Ovary (tissue), 9 donors: ENCODE measurements around the gene ANO7. TPM values are rescaled to one million over a fixed set of nuclear protein-coding genes. Genes with fewer than 3 reads are reported as not detected.

ENCODE experiments used
- DNase-seq, 5 donors: peaks; one replicate each; pipeline ENCODE4 v3.0.0-alpha.2; 2019 to 2020
- H3K27ac ChIP-seq, 2 donors: fragments of 200-600 bp; one replicate each; pipeline versions ENCODE4 v1.5.1 to v1.8.0; 2019 to 2022
- H3K27me3 ChIP-seq: fragments of 200-600 bp; one replicate; pipeline ENCODE4 v1.8.0; 2022
- H3K36me3 ChIP-seq: fragments of 200-600 bp; sonication (generic); one replicate; pipeline ENCODE4 v1.5.1; 2019
- H3K4me1 ChIP-seq: one replicate; pipeline ENCODE4 v1.8.1; 2013; ENCODE audit warnings: mild to moderate bottlenecking, moderate library complexity; ENCODE audit not compliant: insufficient read depth
- H3K4me3 ChIP-seq: fragments of 200-600 bp; sonication (generic); one replicate; pipeline ENCODE4 v1.5.1; 2017
- H3K9me3 ChIP-seq, 2 donors: fragments of 200-600 bp in 1 of 2; sonication (generic) in 1 of 2; one replicate each; pipeline versions ENCODE4 v1.5.1 to v1.8.1; 2013 to 2019; ENCODE audit warnings: mild to moderate bottlenecking in 1 of 2, moderate library complexity in 1 of 2
- EP300 ChIP-seq: sonication (generic); formaldehyde crosslinking; IDR thresholded peaks from one replicate; pipeline ENCODE4 v1.6.1; 2017; ENCODE audit warnings: antibody characterized with exemption
- POLR2A ChIP-seq: fragments of 450-650 bp; IDR thresholded peaks from one replicate; pipeline ENCODE4 v1.6.1; 2017; ENCODE audit warnings: antibody characterized with exemption, mild to moderate bottlenecking, moderate library complexity
- WGBS, 3 donors: extraction: QIAGEN DNeasy Blood & Tissue Kit in 1 of 3; methylation state at CpG; one replicate each; pipeline versions ENCODE4 v1.1.5 to v1.1.7; 2013 to 2017; 5-methylcytosine and 5-hydroxymethylcytosine counted together
- intact Hi-C, 4 donors: fragments of 100-400 bp; cut with DNase I; formaldehyde crosslinking; loops; one replicate each; pipeline versions ENCODE4 v1.11.0 to v1.15.1; 2022 to 2023
- polyA plus RNA-seq, 2 donors: library from polyadenylated mRNA; stranded (reverse); fragments of 200-250 nt in 1 of 2; fragments of 350-450 nt in 1 of 2; fragmentation: Illumina TruSeq in 1 of 2; extraction: RNeasy Lipid Tissue Mini Kit (QIAGEN cat#74804) in 1 of 2; gene quantifications; one replicate each; pipeline ENCODE4 v1.2.3, GENCODE V29; 2013 to 2014
- total RNA-seq, 7 donors: library from RNA; depleted of rRNA in 2 of 7; stranded (reverse); fragments of >200 nt in 2 of 7; fragmentation: NEBNext Ultra II Directional in 3 of 7; extraction: Animal tissue kit (Norgen Biotek cat#: 25700) in 3 of 7; gene quantifications; one replicate each; pipeline versions ENCODE4 v1.1.0 to v1.2.4, GENCODE V29; 2016 to 2023
- TF ChIP-seq, protein P1 (sequence below), 3 donors: fragments of 450-650 bp in 2 of 3; fragments of 200-600 bp in 1 of 3; IDR thresholded peaks; one replicate each; pipeline versions ENCODE4 v1.5.1 to v1.8.0; 2016 to 2022; ENCODE audit warnings: antibody characterized with exemption in 3 of 3, mild to moderate bottlenecking in 1 of 3
- donor health status: DM: no; HTN: no; CAD: no; lungs with moderate emphysema.
- donor health status: DM: no; HTN: no; CAD: no.
- donor health status: Bipolar disorder and iron deficiency.
- donor health status: DM: yes; HTN: yes; CAD: no.
- donor health status: DM: no; HTN: no; CAD: no.
- donor health status: DM: yes; HTN: yes; CAD: no.

ANO7 gene
- total and polyA plus RNA-seq, 9 donors, result 0.87 to 6.5 (median 2.1) TPM

DNA sequence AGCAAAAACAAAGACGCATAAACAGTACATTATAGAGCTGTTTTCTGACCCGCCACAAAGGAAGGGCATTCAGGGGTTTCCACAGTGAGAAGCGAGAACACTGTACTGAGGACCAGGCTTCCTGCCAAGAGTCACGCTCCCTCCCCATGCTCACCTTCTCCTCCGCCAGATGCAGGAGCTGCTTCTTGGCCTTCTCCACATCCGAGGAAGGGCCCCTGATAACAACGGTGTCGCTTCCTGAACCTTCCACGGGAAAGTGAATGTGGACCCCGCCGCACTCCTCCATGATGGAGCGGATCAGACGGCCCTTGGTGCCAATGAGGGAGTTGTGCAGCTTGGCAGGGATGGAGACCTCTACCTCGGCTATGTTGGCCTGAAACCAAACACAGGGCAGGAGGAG lies 53.8 kb downstream of the ANO7 start:
- Histone ChIP-seq H3K4me3 (no peak overlapping the region), H3K27me3 (no peaks in the 10 kb centered on the region), H3K9me3 (no peaks in the 10 kb centered on the region), H3K4me1 (no peaks in the 10 kb centered on the region), H3K27ac (no peak overlapping the region), H3K36me3 (no peaks in the 10 kb centered on the region)
- no peak for DNase-seq
- 53 to 62% (median 54%) methylated on average over 14 of the region's 14 CpGs for WGBS, 3 donors
- intact Hi-C loops, result no loop called here
- TF ChIP-seq POLR2A, result no peak
- TF ChIP-seq, protein P1, sequence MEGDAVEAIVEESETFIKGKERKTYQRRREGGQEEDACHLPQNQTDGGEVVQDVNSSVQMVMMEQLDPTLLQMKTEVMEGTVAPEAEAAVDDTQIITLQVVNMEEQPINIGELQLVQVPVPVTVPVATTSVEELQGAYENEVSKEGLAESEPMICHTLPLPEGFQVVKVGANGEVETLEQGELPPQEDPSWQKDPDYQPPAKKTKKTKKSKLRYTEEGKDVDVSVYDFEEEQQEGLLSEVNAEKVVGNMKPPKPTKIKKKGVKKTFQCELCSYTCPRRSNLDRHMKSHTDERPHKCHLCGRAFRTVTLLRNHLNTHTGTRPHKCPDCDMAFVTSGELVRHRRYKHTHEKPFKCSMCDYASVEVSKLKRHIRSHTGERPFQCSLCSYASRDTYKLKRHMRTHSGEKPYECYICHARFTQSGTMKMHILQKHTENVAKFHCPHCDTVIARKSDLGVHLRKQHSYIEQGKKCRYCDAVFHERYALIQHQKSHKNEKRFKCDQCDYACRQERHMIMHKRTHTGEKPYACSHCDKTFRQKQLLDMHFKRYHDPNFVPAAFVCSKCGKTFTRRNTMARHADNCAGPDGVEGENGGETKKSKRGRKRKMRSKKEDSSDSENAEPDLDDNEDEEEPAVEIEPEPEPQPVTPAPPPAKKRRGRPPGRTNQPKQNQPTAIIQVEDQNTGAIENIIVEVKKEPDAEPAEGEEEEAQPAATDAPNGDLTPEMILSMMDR (IDR thresholded peaks at IDR 0.05), result no peak
- no peak for TF ChIP-seq EP300

DNA sequence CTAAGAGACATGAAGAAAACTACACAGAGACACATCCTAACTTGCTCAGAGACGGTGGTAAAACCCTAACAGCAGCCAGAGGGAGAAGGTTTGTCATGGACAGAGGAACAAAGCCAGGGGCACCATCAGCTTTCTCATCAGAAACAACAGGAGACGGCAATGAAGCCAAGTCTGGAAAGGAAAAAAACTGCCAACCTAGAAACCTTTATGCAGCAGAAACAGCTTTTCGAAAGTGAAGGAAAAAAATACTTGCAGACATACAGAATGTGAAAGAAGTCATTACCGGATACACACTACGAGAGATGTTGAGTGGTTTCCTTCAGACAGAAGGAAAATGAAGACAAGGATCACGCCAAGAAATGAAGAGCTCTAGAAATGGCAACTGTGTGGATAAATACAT lies 55.9 kb downstream of the ANO7 start:
- no peak for DNase-seq
- H3K4me1 ChIP-seq, result no peaks in the 10 kb centered on the region
- no peaks in the 10 kb centered on the region for H3K36me3 ChIP-seq
- intact Hi-C loops, result no loop called here
- no peak for TF ChIP-seq EP300
- no peak overlapping the region for H3K4me3 ChIP-seq
- no peaks in the 10 kb centered on the region for H3K9me3 ChIP-seq
- no peak overlapping the region for H3K27ac ChIP-seq
- WGBS, 3 donors, result 94 to 96% (median 95%) methylated on average over 6 of the region's 6 CpGs
- no peaks in the 10 kb centered on the region for H3K27me3 ChIP-seq

DNA sequence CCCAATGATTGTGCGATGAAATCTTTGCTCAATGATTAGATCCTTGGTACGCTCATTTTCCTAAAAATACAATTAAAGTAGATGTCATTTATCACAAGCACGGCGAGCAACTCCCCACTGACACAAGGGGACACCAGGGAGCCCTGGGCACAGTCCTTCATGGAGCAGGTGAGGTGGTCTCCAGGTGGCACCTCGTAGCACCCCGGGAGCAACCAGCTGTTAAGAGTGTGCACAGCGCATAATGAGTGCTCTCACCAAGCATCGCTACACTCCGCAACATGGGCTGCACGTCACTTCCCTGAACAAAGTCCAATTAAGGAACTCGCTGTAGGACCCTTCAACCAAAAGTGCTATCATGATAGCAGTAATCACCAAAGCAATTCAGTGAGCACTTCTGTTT lies 59.8 kb downstream of the ANO7 start:
- WGBS, 3 donors, result 95 to 96% (median 95%) methylated on average over 11 of the region's 11 CpGs

DNA sequence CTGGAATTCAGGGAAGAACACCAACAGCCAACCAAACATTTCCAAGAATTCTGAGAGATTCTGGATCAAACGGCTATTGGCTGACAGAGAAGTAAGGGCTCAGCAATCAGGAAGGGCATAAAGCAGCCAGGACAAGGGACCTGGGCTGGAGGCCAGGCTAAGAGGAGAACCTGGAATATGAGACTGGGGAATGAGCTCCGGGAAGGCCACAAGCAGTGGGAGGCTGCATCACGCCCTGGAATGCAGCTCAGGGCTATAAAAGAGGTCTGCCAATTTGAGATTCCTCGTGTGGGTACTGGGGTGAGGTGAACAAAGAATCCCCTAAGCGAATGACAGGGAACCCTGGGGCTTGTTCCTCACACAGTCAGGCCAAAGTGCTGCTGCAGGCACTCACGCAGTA lies 60.4 kb downstream of the ANO7 start:
- H3K27ac ChIP-seq, result no peak overlapping the region
- TF ChIP-seq, protein P1 (IDR thresholded peaks at IDR 0.05), result no peak
- no peak overlapping the region for H3K4me3 ChIP-seq
- no peaks in the 10 kb centered on the region for H3K9me3 ChIP-seq
- WGBS, 3 donors, result 64 to 74% (median 71%) methylated on average over 6 of the region's 6 CpGs
- no peak for DNase-seq
- H3K4me1 ChIP-seq, result no peaks in the 10 kb centered on the region
- intact Hi-C loops, result no loop called here
- H3K27me3 ChIP-seq, result no peaks in the 10 kb centered on the region
- H3K36me3 ChIP-seq, result no peaks in the 10 kb centered on the region

More for the DNA sequence above, 59.8 kb downstream of the ANO7 start:
- Histone ChIP-seq H3K36me3 (no peaks in the 10 kb centered on the region), H3K4me1 (no peaks in the 10 kb centered on the region), H3K9me3 (no peaks in the 10 kb centered on the region), H3K4me3 (no peak overlapping the region), H3K27me3 (no peaks in the 10 kb centered on the region), H3K27ac (no peak overlapping the region)
- no peak for DNase-seq
- intact Hi-C loops, result no loop called here
- no peak for TF ChIP-seq POLR2A
- TF ChIP-seq EP300, result no peak
- TF ChIP-seq, protein P1 (IDR thresholded peaks at IDR 0.05), result no peak

DNA sequence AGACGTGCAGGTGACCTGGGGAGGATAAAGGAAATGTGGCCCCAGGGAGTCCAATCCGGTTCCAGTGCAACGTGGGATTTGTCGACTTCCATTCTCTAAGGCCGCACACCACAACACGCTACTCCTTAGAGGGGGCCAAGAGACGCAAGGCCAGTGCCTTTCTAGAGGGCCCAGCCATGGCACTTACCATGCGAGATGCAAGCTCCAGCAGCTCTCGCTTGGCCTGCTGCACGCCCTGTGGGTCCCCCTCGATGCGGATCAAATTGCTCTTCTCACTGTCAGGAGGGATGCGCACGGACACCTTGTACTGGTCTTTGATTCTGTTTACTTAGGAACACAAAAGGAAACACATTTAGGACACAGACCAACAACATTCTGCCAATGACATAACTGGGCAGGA lies 61.2 kb downstream of the ANO7 start:
- TF ChIP-seq POLR2A, result no peak
- TF ChIP-seq, protein P1 (IDR thresholded peaks at IDR 0.05), result no peak
- no peak for TF ChIP-seq EP300
- 90 to 93% (median 93%) methylated on average over 13 to 14 of the region's 14 CpGs for WGBS, 3 donors
- Histone ChIP-seq H3K4me1 (no peaks in the 10 kb centered on the region), H3K4me3 (no peak overlapping the region), H3K36me3 (no peaks in the 10 kb centered on the region), H3K27me3 (no peaks in the 10 kb centered on the region), H3K27ac (no peak overlapping the region), H3K9me3 (no peaks in the 10 kb centered on the region)
- no peak for DNase-seq
- intact Hi-C loops, result no loop called here
